Stimulated activated CD4-positive, alpha-beta T cell treated with anti-CD3 and anti-CD28 coated beads, Interleukin-2, amount 100 ng/mL, for 4 hours (primary cell): Measurements from ENCODE around the gene CLTB.
A peak's percentile ranks its signal among the peaks of the same experiment; 100 is the strongest.

Source experiments
- DNase-seq: peaks from one replicate; pipeline ENCODE4 v3.0.0-alpha.2; 2020; ENCODE audit warnings: low read depth

Gene CLTB

GRCh38 chr5:176382721-176383120 lies 33.6 kb downstream of the CLTB start:
- no peak for DNase-seq

DNA sequence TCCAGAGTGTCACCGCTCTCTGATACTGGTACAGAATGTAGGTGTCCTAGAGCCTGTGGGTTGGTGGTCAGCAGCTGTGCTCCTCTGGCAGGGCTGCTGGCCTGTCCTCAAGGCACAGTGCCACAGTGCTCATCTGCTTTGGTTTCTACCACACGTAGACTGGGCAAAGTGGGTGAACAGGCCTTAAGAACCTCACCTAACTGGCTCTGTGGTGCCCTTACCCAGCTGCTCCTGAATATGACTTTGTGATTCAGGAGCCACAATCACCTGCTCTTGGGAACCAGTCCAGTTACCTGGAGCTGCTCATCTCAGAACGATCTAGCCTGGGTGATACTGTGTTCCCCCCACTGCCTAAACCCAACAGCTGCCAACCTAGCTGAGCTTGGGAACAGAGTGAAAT lies 34.4 kb downstream of the CLTB start:
- DNase-seq = no peak

GRCh38 chr5:176381423-176381822 lies 34.9 kb downstream of the CLTB start:
- DNase-seq = no peak

DNA sequence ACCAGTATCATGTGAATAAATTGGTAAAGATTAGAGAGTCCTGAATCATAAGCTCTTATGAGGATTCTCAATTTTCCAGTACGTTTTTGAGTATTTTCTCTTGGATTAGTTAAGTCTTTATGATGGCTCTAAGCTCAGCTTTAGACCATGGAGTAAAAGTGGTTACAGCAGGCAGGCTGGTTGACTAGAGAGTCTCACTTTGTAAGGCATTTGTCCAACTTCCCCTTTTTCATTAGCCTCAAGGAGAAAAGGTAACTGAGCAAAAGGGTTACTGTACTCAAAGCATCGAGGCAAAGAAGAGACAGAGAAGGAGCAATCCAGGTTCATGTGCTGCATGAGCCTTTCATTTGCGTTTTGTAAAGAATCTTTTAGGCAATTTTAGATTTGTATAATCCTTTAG lies 36.5 kb downstream of the CLTB start:
- DNase-seq = no peak

DNA sequence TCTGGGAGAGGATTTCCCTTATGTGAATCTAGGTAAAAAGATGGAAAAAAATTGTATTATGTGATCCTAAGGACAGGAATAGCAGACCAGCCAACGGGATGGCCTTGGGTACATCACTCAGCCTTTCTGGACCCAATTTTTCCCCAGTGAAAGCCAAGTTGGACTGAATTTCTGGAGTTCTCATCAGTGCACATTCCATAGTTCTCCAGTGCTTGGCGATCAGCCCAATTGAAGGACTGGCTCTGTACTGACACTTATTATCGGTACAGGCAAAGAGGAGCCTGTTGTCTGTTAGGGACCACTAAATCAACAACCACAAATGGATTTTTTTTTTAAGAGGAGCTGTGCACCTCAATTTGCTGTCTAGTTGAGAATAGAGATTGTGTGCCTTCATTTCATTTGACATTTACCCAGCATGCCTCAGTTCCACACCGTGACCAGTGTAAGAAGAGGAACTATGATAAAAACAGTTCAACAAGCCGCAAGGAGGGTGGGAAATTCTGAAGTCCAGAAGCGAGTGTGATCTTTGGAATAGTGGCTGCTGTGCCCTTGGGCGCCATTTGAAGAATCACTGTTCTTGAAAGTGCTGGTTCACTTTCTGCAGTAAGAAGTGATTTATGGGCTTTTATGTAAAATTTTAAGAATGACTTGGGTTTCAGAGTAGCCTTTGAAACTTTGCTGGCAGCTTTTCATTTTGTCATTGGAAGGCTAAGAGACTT lies 43.1 kb downstream of the CLTB start:
- DNase-seq = no peak

- DNase-seq = no peak
Measured at GRCh38 chr5:176371621-176372539, 44.5 kb downstream of the CLTB start.

GRCh38 chr5:176369934-176370711 lies 46.2 kb downstream of the CLTB start:
- no peak for DNase-seq

DNA sequence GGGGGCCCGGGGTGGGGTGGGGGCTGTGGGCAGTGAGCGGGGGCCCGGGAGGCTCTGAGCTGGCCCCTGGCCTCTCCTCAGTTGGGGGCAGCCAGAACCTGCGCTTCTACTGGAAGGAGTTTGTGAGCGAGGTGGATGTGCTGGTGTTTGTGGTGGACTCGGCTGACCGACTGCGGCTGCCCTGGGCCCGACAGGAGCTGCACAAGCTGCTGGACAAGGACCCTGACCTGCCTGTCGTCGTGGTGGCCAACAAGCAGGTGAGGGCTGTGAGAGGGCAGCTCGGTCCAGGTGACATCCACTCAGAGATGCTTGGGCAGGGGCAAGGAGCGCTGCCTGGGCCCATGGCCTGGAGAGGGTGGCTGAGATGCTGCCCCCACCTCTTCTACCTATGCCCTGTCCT lies 47.6 kb downstream of the CLTB start:
- no peak for DNase-seq

GRCh38 chr5:176366232-176366894 lies 50.0 kb downstream of the CLTB start:
- DNase-seq = no peak

DNA sequence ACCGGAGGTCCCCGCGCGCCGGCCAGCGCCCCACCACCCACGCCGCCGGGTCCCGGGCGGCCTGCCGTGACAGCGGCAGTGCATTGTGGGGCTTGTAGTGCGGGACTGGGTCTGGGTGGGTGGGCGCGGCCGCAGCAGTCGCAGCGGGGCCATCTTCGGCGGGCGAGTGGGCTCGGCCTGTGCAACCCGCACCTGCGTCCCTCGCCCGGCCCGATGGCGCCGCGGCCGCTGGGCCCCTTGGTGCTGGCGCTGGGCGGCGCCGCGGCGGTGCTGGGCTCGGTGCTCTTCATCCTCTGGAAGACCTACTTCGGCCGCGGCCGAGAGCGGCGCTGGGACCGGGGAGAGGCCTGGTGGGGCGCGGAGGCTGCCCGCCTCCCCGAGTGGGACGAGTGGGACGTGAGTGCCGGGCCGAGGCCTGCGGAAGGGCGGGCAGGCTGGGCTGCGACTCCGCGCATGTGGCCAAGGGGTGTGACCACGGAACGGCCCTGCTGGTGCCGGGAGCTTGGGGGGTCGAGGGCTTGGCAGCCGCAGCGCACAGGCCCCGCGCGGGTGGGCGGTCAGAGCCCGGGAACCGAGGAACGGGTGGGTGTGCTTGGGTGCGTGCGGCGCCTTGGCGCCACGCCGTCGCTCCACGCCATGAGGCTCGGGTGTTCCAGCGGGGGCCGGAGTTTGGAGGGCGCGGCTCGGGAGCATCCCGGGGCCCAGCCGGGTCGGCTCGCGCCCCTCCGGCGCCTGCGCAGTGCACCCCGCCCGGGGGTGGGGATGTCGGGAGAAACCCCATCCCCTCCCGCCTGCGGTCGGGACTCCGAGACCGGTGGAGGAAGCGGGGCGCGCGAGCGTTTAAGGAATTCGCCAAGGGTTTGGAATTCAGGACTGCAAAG lies 50.7 kb downstream of the CLTB start, which contains the start of gene ARL10:
Gene ARL10, plus strand, starts transcription at position 137 of the 881 bp plus-strand sequence. Its CDS starts 77 bp downstream, at position 214.
- peak; percentile 49 for DNase-seq

- no peak for DNase-seq
Measured at GRCh38 chr5:176364765-176365350, 51.5 kb downstream of the CLTB start.

DNA sequence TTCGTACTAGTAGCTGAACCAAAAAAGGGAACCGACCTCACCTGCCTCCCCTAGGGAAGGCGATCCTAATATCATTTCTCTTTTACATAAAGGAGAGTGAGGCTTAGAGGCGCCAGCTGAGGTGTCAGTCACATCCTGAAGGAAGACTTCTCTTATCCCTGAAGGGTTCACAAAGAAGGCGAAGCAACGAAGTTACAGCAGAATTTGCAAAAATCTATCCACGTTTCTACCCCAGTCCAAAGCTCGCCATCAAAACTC lies 54.2 kb downstream of the CLTB start:
- no peak for DNase-seq

GRCh38 chr5:176361437-176362232 lies 54.7 kb downstream of the CLTB start, which contains the start of gene KIAA1191:
Gene KIAA1191, minus strand, starts transcription at chr5:176361764. Its CDS starts 2,256 bp downstream, at chr5:176359508.
- DNase-seq = peak; percentile 91

DNA sequence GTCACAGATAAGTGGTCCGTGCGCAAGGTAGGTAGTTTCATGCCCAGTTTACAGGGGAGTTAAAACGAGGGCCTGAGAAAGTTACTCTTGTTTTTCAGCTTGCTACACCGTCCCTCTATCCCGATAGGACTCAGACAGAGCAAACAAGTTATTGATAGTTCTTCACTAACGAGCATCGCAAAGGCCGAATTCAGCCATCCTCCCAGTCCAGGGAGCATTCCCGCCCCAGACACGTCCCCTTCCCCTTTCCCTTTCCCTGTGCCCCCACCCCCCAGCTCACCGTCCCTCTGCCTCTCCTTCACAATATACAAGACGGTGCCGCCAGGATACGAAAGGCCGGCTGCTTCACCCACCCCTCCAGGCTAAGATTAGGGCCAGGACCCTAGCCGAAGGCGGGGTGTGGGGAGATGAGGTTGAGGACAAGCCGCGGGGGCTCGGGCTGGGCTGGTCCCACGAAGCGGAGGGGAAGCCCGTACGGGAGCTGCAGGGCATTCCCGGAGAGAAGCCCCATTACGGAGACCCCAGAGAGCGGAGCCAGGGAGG lies 55.4 kb downstream of the CLTB start:
- no peak for DNase-seq

- DNase-seq = no peak
Measured at GRCh38 chr5:176359658-176360057, 56.7 kb downstream of the CLTB start.

DNA sequence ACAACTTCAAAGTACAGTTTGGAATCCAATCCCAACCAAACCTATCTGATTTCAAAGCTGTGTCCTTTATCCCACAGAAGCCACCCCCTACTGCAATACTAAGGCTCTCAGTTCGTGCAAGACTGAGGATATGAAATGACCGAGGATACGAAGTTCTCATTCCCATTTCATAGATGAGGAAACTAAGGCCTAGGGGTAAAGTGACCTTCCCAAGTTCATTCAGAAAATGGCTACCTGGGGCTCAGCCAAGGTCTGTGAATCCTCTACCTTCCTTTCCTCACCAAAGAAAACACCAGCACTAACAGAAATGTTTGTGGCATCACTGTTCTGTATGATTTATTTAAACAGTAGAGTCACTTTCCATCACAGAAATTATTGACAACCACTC lies 60.2 kb downstream of the CLTB start:
- DNase-seq = no peak

- no peak for DNase-seq
Measured at GRCh38 chr5:176355400-176356178, 60.8 kb downstream of the CLTB start.

DNA sequence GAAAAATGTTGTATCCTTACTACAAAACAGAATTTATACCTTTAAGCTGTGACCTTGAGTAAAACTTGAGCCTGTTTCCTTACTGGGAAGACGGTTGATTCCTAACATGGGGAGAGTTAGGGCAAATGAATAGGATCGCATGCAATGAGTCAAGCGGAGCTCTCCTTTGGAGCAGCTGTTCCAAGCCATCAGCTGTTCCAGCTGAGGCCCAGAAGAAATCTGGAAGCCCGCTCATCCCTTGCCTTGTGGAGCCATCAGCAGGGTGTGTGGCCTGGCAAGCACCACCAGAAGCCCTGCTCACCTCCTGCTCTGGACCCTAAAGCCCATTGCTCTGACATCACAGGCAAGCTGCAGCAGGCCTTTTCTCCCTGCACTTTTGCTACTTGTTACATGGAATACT lies 62.8 kb downstream of the CLTB start:
- DNase-seq = no peak
